Keratinocyte (primary cell): Measurements from ENCODE around the gene CTXN1. TPM values are rescaled to one million over a fixed set of nuclear protein-coding genes. Genes with fewer than 3 reads are reported as not detected.

ENCODE experiments used
- DNase-seq: peaks from one replicate; pipeline ENCODE4 v3.0.0-alpha.2; 2011; ENCODE audit warnings: low read depth, missing footprints, low spot score
- FAIRE-seq: peaks from 2 replicates; lab custom pipeline; 2011; peaks lifted over from hg19 to GRCh38; lab: Jason Lieb, UNC
- H2AFZ ChIP-seq: 2 replicates; pipeline ENCODE4 v1.6.0; 2012; ENCODE audit warnings: low read length, control low read depth, inconsistent platforms; ENCODE audit not compliant: control insufficient read depth
- H3K27ac ChIP-seq: 2 replicates; pipeline ENCODE4 v1.5.1; 2011; ENCODE audit warnings: low read length; ENCODE audit not compliant: control insufficient read depth, insufficient read depth
- H3K27me3 ChIP-seq: 3 replicates; pipeline ENCODE4 v1.6.0; 2011; ENCODE audit warnings: low read length; ENCODE audit not compliant: control insufficient read depth, insufficient read depth; ENCODE audit errors: extremely low read depth
- H3K36me3 ChIP-seq, 2 experiments: 2 replicates in 1 of 2; 3 replicates in 1 of 2; pipeline ENCODE4 v1.5.1; 2011; ENCODE audit warnings: low read length in 2 of 2, mild to moderate bottlenecking in 1 of 2; ENCODE audit not compliant: control insufficient read depth in 2 of 2, insufficient read depth in 2 of 2; ENCODE audit errors: extremely low read depth in 1 of 2
- H3K4me1 ChIP-seq: 3 replicates; pipeline ENCODE4 v1.5.1; 2011; ENCODE audit warnings: low read length; ENCODE audit not compliant: control insufficient read depth, insufficient read depth; ENCODE audit errors: extremely low read depth
- H3K4me2 ChIP-seq: 3 replicates; pipeline ENCODE4 v1.6.0; 2011; ENCODE audit warnings: low read depth, low read length; ENCODE audit not compliant: control insufficient read depth, insufficient read depth; ENCODE audit errors: extremely low read depth
- H3K4me3 ChIP-seq, 3 experiments: fragments of 200-600 bp in 1 of 3; sonication (generic) in 1 of 3; 2 replicates in 2 of 3; 3 replicates in 1 of 3; pipeline ENCODE4 v1.5.1; 2011 to 2016; ENCODE audit warnings: low read length in 3 of 3, mild to moderate bottlenecking in 3 of 3, control low read depth in 2 of 3, inconsistent platforms in 1 of 3, low read depth in 1 of 3, mixed read lengths in 1 of 3, mixed run types in 1 of 3, moderate library complexity in 1 of 3; ENCODE audit not compliant: control insufficient read depth in 2 of 3, insufficient read depth in 2 of 3; ENCODE audit errors: extremely low read depth in 1 of 3
- H3K79me2 ChIP-seq: 2 replicates; pipeline ENCODE4 v1.6.0; 2012; ENCODE audit warnings: low read length; ENCODE audit not compliant: control insufficient read depth, insufficient read depth
- H3K9ac ChIP-seq: 3 replicates; pipeline ENCODE4 v1.6.0; 2011; ENCODE audit warnings: low read length; ENCODE audit not compliant: control insufficient read depth, insufficient read depth; ENCODE audit errors: extremely low read depth
- H3K9me1 ChIP-seq: 3 replicates; pipeline ENCODE4 v1.6.0; 2011; ENCODE audit warnings: low read length; ENCODE audit not compliant: control insufficient read depth, insufficient read depth; ENCODE audit errors: extremely low read depth
- H3K9me3 ChIP-seq: 2 replicates; pipeline ENCODE4 v1.5.1; 2012; ENCODE audit warnings: low read depth, low read length; ENCODE audit not compliant: control insufficient read depth
- H4K20me1 ChIP-seq: 3 replicates; pipeline ENCODE4 v1.6.0; 2011; ENCODE audit warnings: low read length; ENCODE audit not compliant: control insufficient read depth, insufficient read depth; ENCODE audit errors: extremely low read depth
- EZH2 ChIP-seq: IDR thresholded peaks from one replicate; pipeline ENCODE4 v1.6.1; 2012; ENCODE audit warnings: inconsistent platforms, mild to moderate bottlenecking, low read length, moderate library complexity
- dilution Hi-C: fragments of 300-500 bp; cut with MboI; formaldehyde crosslinking; loops from one replicate; pipeline ENCODE4 v1.7.0; 2020; ENCODE audit warnings: low sequenced_read_pairs; ENCODE audit not compliant: extremely low pct_ligation_motif_present
- polyA plus RNA-seq, 5 experiments: library from polyadenylated mRNA; depleted of rRNA in 3 of 5; stranded (reverse) in 3 of 5; stranded (forward) in 1 of 5; unstranded in 1 of 5; fragments of >200 nt; gene quantifications; 1 replicate in 1 of 5; 2 replicates in 3 of 5; 3 replicates in 1 of 5; pipeline versions ENCODE4 v1.2.1 to v1.2.3, GENCODE V29; 2011 to 2012; ENCODE audit warnings: missing spikeins in 2 of 5, low read depth in 1 of 5, low replicate concordance in 1 of 5
- TF ChIP-seq, protein P1 (sequence below), 3 experiments: IDR thresholded peaks in 1 of 3; conservative IDR thresholded peaks in 1 of 3; optimal IDR thresholded peaks in 1 of 3; 2 replicates in 2 of 3; 3 replicates in 1 of 3; pipeline versions ENCODE3 to v1.5.1; 2011; ENCODE audit warnings: low read length in 3 of 3, mild to moderate bottlenecking in 3 of 3, moderate library complexity in 2 of 3, control low read depth in 1 of 3, inconsistent platforms in 1 of 3; ENCODE audit not compliant: insufficient read depth in 2 of 3; ENCODE audit errors: extremely low read depth in 1 of 3

The CTXN1 gene
- polyA plus RNA-seq, 1 donor (not counting 4 experiments of a cell fraction or from before 2014, with no cell fraction given): 0.41 TPM

DNA sequence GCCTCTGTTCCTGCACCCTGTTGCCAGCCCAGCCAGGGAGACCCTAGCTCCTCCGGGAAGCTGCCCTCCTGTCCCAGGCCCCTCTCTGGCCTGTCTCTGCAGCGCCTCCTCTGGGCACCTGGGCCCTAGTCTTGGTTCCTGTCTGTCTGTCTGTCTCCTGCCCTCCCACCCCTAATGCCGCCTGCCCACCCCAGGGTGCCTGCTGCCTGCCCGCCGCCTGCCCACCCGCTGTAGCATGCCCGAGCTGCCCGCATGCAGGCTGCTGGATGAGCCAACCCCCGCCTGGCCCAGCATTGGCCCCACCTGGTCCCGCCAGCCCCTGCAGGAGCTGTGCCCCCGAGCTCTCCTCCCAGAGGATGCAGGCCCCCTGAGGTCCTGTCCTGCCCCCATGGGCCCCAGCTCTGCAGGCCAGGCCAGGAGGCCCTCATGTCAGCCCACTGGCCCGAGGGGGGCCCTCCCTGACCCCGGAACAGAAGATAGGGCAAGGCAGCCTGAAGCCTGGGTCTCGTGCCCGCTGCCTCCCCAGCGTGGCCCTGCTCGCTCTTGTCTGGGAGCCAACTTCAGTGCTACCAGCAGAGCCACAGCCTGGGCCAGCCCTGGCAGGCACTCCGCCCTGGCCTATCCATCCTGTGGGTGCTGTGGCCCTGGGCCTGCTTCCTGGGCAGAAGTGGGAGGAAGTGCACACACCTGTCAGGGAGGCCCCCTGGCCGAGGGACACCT, 17.0 kb downstream of the CTXN1 start:
- no peak overlapping the region for H3K4me2 ChIP-seq
- H3K27ac ChIP-seq: no peak overlapping the region
- FAIRE-seq (no peak), DNase-seq (no peak)
- H3K4me3 ChIP-seq: no peak overlapping the region
- H3K9me1 ChIP-seq: peaks cover 3% of the 10 kb centered on the region
- H3K9ac ChIP-seq: no peak overlapping the region
- no peaks in the 10 kb centered on the region for H3K27me3 ChIP-seq
- H3K36me3 ChIP-seq: peaks cover 7 to 11% of the 10 kb centered on the region in 2 experiments
- no peak overlapping the region for H2AFZ ChIP-seq
- dilution Hi-C loops: no loop called here
- TF ChIP-seq, protein P1, sequence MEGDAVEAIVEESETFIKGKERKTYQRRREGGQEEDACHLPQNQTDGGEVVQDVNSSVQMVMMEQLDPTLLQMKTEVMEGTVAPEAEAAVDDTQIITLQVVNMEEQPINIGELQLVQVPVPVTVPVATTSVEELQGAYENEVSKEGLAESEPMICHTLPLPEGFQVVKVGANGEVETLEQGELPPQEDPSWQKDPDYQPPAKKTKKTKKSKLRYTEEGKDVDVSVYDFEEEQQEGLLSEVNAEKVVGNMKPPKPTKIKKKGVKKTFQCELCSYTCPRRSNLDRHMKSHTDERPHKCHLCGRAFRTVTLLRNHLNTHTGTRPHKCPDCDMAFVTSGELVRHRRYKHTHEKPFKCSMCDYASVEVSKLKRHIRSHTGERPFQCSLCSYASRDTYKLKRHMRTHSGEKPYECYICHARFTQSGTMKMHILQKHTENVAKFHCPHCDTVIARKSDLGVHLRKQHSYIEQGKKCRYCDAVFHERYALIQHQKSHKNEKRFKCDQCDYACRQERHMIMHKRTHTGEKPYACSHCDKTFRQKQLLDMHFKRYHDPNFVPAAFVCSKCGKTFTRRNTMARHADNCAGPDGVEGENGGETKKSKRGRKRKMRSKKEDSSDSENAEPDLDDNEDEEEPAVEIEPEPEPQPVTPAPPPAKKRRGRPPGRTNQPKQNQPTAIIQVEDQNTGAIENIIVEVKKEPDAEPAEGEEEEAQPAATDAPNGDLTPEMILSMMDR (optimal IDR thresholded peaks at IDR 0.05 in 1 of 3, IDR thresholded peaks at IDR 0.05 in 1 of 3, conservative IDR thresholded peaks at IDR 0.05 in 1 of 3; ENCODE audit: extremely low read depth in 1 of 3, insufficient read depth in 2 of 3, low read length in 3 of 3): peak in 1 of 3 experiments; percentile 9
- TF ChIP-seq EZH2: no peak
- peaks cover 22% of the 10 kb centered on the region for H3K4me1 ChIP-seq
- peaks cover 38% of the 10 kb centered on the region for H3K79me2 ChIP-seq
- peaks cover 5% of the 10 kb centered on the region for H4K20me1 ChIP-seq
- H3K9me3 ChIP-seq: no peaks in the 10 kb centered on the region

DNA sequence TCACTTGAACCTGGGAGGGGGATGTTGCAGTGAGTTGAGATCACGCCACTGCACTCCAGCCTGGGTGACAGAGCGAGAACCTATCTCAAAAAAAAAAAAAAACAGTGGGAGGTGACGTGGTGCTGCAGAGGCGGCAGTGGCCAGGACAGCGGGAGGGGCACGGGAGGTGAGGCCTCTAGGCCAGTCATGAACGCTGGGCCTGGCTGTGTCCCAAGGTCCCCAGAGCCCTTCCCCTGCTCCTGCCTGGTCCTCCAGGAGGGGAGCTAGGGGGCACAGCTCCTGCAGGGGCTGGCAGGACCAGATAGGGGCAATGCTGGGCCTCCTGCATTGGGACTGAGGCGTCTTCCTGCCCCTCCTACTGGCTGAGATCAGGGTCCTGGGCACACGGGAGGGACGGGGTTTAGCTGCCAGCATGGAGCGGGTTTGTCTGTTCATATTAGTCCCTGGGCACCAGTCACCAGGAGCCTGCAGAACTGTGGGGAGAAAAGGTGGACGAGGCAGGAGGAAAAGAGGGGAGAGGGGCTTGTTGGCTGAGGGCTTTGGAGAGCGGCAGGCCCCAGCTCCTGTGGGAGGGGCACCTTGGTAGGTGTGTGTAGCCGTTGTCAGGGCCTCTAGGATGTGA, 17.7 kb downstream of the CTXN1 start:
- Histone ChIP-seq H3K27ac (no peak overlapping the region), H4K20me1 (peaks cover 5% of the 10 kb centered on the region), H3K9me3 (no peaks in the 10 kb centered on the region), H3K9ac (no peak overlapping the region), H3K9me1 (peaks cover 3% of the 10 kb centered on the region), H3K4me2 (no peak overlapping the region), H3K36me3 (peaks cover 7 to 11% of the 10 kb centered on the region in 2 experiments), H3K79me2 (peaks cover 39% of the 10 kb centered on the region), H3K4me3 (no peak overlapping the region), H3K4me1 (peaks cover 22% of the 10 kb centered on the region), H3K27me3 (no peaks in the 10 kb centered on the region), H2AFZ (no peak overlapping the region)
- dilution Hi-C loops: no loop called here
- DNase-seq (no peak), FAIRE-seq (no peak)
- TF ChIP-seq, protein P1 (optimal IDR thresholded peaks at IDR 0.05 in 1 of 3, IDR thresholded peaks at IDR 0.05 in 1 of 3, conservative IDR thresholded peaks at IDR 0.05 in 1 of 3; ENCODE audit: extremely low read depth in 1 of 3, insufficient read depth in 2 of 3, low read length in 3 of 3): no peak
- TF ChIP-seq EZH2: no peak
